A172 (cell line): Measurements from ENCODE around the gene NTF3. TPM values are rescaled to one million over a fixed set of nuclear protein-coding genes. Genes with fewer than 3 reads are reported as not detected.

ENCODE experiments used
- DNase-seq: peaks from one replicate; pipeline ENCODE4 v3.0.0-alpha.2; 2015; ENCODE audit warnings: low spot score
- total RNA-seq: library from RNA; depleted of rRNA; stranded (reverse); fragments of >200 nt; shearing (Covaris generic); gene quantifications from 2 replicates; pipeline ENCODE4 v1.2.3, GENCODE V29; 2014

NTF3 gene
- total RNA-seq, 1 experiment from 2014 or later, result 1.3 TPM

- no peak for DNase-seq
Observed at GRCh38 chr12:5511256-5511643, 79.3 kb downstream of the NTF3 start.

GRCh38 chr12:5511644-5512600, 80.0 kb downstream of the NTF3 start:
- no peak for DNase-seq

GRCh38 chr12:5512601-5512970, 80.7 kb downstream of the NTF3 start:
- no peak for DNase-seq

GRCh38 chr12:5513406-5513805, 81.5 kb downstream of the NTF3 start:
- DNase-seq, result no peak

- DNase-seq, result no peak
Observed at GRCh38 chr12:5514016-5514415, 82.1 kb downstream of the NTF3 start.

GRCh38 chr12:5514545-5514944, 82.6 kb downstream of the NTF3 start:
- DNase-seq, result no peak

GRCh38 chr12:5515458-5515857, 83.5 kb downstream of the NTF3 start:
- DNase-seq, result no peak

- DNase-seq, result no peak
Observed at GRCh38 chr12:5516371-5517241, 84.7 kb downstream of the NTF3 start.

- DNase-seq, result no peak
Observed at GRCh38 chr12:5518584-5519365, 86.9 kb downstream of the NTF3 start.

- DNase-seq, result no peak
Observed at GRCh38 chr12:5520037-5520436, 88.1 kb downstream of the NTF3 start.

GRCh38 chr12:5520831-5521230, 88.9 kb downstream of the NTF3 start:
- DNase-seq, result no peak

GRCh38 chr12:5521456-5522325, 89.8 kb downstream of the NTF3 start:
- DNase-seq, result no peak

- no peak for DNase-seq
Observed at GRCh38 chr12:5522432-5523335, 90.8 kb downstream of the NTF3 start.

GRCh38 chr12:5523396-5524115, 91.6 kb downstream of the NTF3 start:
- DNase-seq, result no peak

GRCh38 chr12:5524116-5524768, 92.3 kb downstream of the NTF3 start:
- DNase-seq, result no peak

GRCh38 chr12:5524769-5525436, 93.0 kb downstream of the NTF3 start:
- no peak for DNase-seq

GRCh38 chr12:5525783-5526367, 94.0 kb downstream of the NTF3 start:
- DNase-seq, result no peak

GRCh38 chr12:5533368-5533767, 101.5 kb downstream of the NTF3 start:
- no peak for DNase-seq
